Keratinocyte (primary cell): Measurements from ENCODE around the gene GIPC1. TPM values are rescaled to one million over a fixed set of nuclear protein-coding genes. Genes with fewer than 3 reads are reported as not detected.

ENCODE experiments used
- DNase-seq: peaks from one replicate; pipeline ENCODE4 v3.0.0-alpha.2; 2011; ENCODE audit warnings: low read depth, missing footprints, low spot score
- FAIRE-seq: peaks from 2 replicates; lab custom pipeline; 2011; peaks lifted over from hg19 to GRCh38; lab: Jason Lieb, UNC
- H2AFZ ChIP-seq: 2 replicates; pipeline ENCODE4 v1.6.0; 2012; ENCODE audit warnings: low read length, control low read depth, inconsistent platforms; ENCODE audit not compliant: control insufficient read depth
- H3K27ac ChIP-seq: 2 replicates; pipeline ENCODE4 v1.5.1; 2011; ENCODE audit warnings: low read length; ENCODE audit not compliant: control insufficient read depth, insufficient read depth
- H3K27me3 ChIP-seq: 3 replicates; pipeline ENCODE4 v1.6.0; 2011; ENCODE audit warnings: low read length; ENCODE audit not compliant: control insufficient read depth, insufficient read depth; ENCODE audit errors: extremely low read depth
- H3K36me3 ChIP-seq, 2 experiments: 2 replicates in 1 of 2; 3 replicates in 1 of 2; pipeline ENCODE4 v1.5.1; 2011; ENCODE audit warnings: low read length in 2 of 2, mild to moderate bottlenecking in 1 of 2; ENCODE audit not compliant: control insufficient read depth in 2 of 2, insufficient read depth in 2 of 2; ENCODE audit errors: extremely low read depth in 1 of 2
- H3K4me1 ChIP-seq: 3 replicates; pipeline ENCODE4 v1.5.1; 2011; ENCODE audit warnings: low read length; ENCODE audit not compliant: control insufficient read depth, insufficient read depth; ENCODE audit errors: extremely low read depth
- H3K4me2 ChIP-seq: 3 replicates; pipeline ENCODE4 v1.6.0; 2011; ENCODE audit warnings: low read depth, low read length; ENCODE audit not compliant: control insufficient read depth, insufficient read depth; ENCODE audit errors: extremely low read depth
- H3K4me3 ChIP-seq, 3 experiments: fragments of 200-600 bp in 1 of 3; sonication (generic) in 1 of 3; 2 replicates in 2 of 3; 3 replicates in 1 of 3; pipeline ENCODE4 v1.5.1; 2011 to 2016; ENCODE audit warnings: low read length in 3 of 3, mild to moderate bottlenecking in 3 of 3, control low read depth in 2 of 3, inconsistent platforms in 1 of 3, low read depth in 1 of 3, mixed read lengths in 1 of 3, mixed run types in 1 of 3, moderate library complexity in 1 of 3; ENCODE audit not compliant: control insufficient read depth in 2 of 3, insufficient read depth in 2 of 3; ENCODE audit errors: extremely low read depth in 1 of 3
- H3K79me2 ChIP-seq: 2 replicates; pipeline ENCODE4 v1.6.0; 2012; ENCODE audit warnings: low read length; ENCODE audit not compliant: control insufficient read depth, insufficient read depth
- H3K9ac ChIP-seq: 3 replicates; pipeline ENCODE4 v1.6.0; 2011; ENCODE audit warnings: low read length; ENCODE audit not compliant: control insufficient read depth, insufficient read depth; ENCODE audit errors: extremely low read depth
- H3K9me1 ChIP-seq: 3 replicates; pipeline ENCODE4 v1.6.0; 2011; ENCODE audit warnings: low read length; ENCODE audit not compliant: control insufficient read depth, insufficient read depth; ENCODE audit errors: extremely low read depth
- H3K9me3 ChIP-seq: 2 replicates; pipeline ENCODE4 v1.5.1; 2012; ENCODE audit warnings: low read depth, low read length; ENCODE audit not compliant: control insufficient read depth
- H4K20me1 ChIP-seq: 3 replicates; pipeline ENCODE4 v1.6.0; 2011; ENCODE audit warnings: low read length; ENCODE audit not compliant: control insufficient read depth, insufficient read depth; ENCODE audit errors: extremely low read depth
- CTCF ChIP-seq, 3 experiments: IDR thresholded peaks in 1 of 3; conservative IDR thresholded peaks in 1 of 3; optimal IDR thresholded peaks in 1 of 3; 2 replicates in 2 of 3; 3 replicates in 1 of 3; pipeline versions ENCODE3 to v1.5.1; 2011; ENCODE audit warnings: low read length in 3 of 3, mild to moderate bottlenecking in 3 of 3, moderate library complexity in 2 of 3, control low read depth in 1 of 3, inconsistent platforms in 1 of 3; ENCODE audit not compliant: insufficient read depth in 2 of 3; ENCODE audit errors: extremely low read depth in 1 of 3
- EZH2 ChIP-seq: IDR thresholded peaks from one replicate; pipeline ENCODE4 v1.6.1; 2012; ENCODE audit warnings: inconsistent platforms, mild to moderate bottlenecking, low read length, moderate library complexity
- dilution Hi-C: fragments of 300-500 bp; cut with MboI; formaldehyde crosslinking; loops from one replicate; pipeline ENCODE4 v1.7.0; 2020; ENCODE audit warnings: low sequenced_read_pairs; ENCODE audit not compliant: extremely low pct_ligation_motif_present
- polyA minus RNA-seq, 3 experiments: library from RNA; depleted of rRNA, polyadenylated mRNA; stranded (reverse); fragments of >200 nt; gene quantifications; 1 replicate in 1 of 3; 2 replicates in 1 of 3; 3 replicates in 1 of 3; pipeline ENCODE4 v1.2.3, GENCODE V29; 2011
- polyA plus RNA-seq, 5 experiments: library from polyadenylated mRNA; depleted of rRNA in 3 of 5; stranded (reverse) in 3 of 5; stranded (forward) in 1 of 5; unstranded in 1 of 5; fragments of >200 nt; gene quantifications; 1 replicate in 1 of 5; 2 replicates in 3 of 5; 3 replicates in 1 of 5; pipeline versions ENCODE4 v1.2.1 to v1.2.3, GENCODE V29; 2011 to 2012; ENCODE audit warnings: missing spikeins in 2 of 5, low read depth in 1 of 5, low replicate concordance in 1 of 5

GIPC1 gene
- polyA plus RNA-seq (147 to 254 TPM (median 166 TPM) in 3 replicates), polyA minus RNA-seq (72.3 to 126 TPM (median 110 TPM) in 3 replicates)
- 119 TPM for polyA plus RNA-seq (2011; ENCODE audit: low read depth)
- 106 and 260 TPM in 2 replicates for polyA plus RNA-seq (2011; cell fraction: cytosol; rRNA removed)
- 107 and 171 TPM in 2 replicates for polyA plus RNA-seq (2011; cell fraction: nucleus; rRNA removed)
- 188 and 230 TPM in 2 replicates for polyA plus RNA-seq (2012; ENCODE audit: low replicate concordance)
- 300 TPM for polyA minus RNA-seq (2011; cell fraction: cytosol; rRNA and poly(A)+ RNA removed)
- 93.5 and 97.4 TPM in 2 replicates for polyA minus RNA-seq (2011; cell fraction: nucleus; rRNA and poly(A)+ RNA removed)

GRCh38 chr19:14496029-14496833 lies at the start of gene GIPC1:
TSS of gene GIPC1 (minus strand) at chr19:14496127. CDS start at chr19:14482976, 13,151 bp downstream.
- peak within 1 kb of the TSS; percentile 92 to 95 (median 94) for H3K4me3 ChIP-seq
- H3K27ac ChIP-seq: peak within 1 kb of the TSS; percentile 81
- no peaks in the 10 kb centered on the region for H3K9me3 ChIP-seq
- H3K9me1 ChIP-seq: no peaks in the 10 kb centered on the region
- DNase-seq: peak; percentile 91
- H3K79me2 ChIP-seq: peaks cover 42% of the 10 kb centered on the region
- H3K9ac ChIP-seq: peak within 1 kb of the TSS; percentile 86
- no peaks in the 10 kb centered on the region for H3K27me3 ChIP-seq
- H2AFZ ChIP-seq: peak within 1 kb of the TSS; percentile 76
- FAIRE-seq: peak; percentile 57
- peaks cover 10% of the 10 kb centered on the region for H4K20me1 ChIP-seq
- peaks cover 27% of the 10 kb centered on the region for H3K4me1 ChIP-seq
- H3K4me2 ChIP-seq: peak within 1 kb of the TSS; percentile 93
- dilution Hi-C loops: no loop called here
- peaks cover 7 to 12% of the 10 kb centered on the region in 2 experiments for H3K36me3 ChIP-seq
- TF ChIP-seq CTCF (optimal IDR thresholded peaks at IDR 0.05 in 1 of 3, IDR thresholded peaks at IDR 0.05 in 1 of 3, conservative IDR thresholded peaks at IDR 0.05 in 1 of 3; ENCODE audit: extremely low read depth in 1 of 3, insufficient read depth in 2 of 3, low read length in 3 of 3) (no peak), EZH2 (no peak)

- H3K9me3 ChIP-seq: no peaks in the 10 kb centered on the region
- H3K27me3 ChIP-seq: no peaks in the 10 kb centered on the region
- H3K9ac ChIP-seq: peak overlapping the region; percentile 22
- H3K9me1 ChIP-seq: no peaks in the 10 kb centered on the region
- peaks cover 42% of the 10 kb centered on the region for H3K79me2 ChIP-seq
- H3K36me3 ChIP-seq: peaks cover 2 to 7% of the 10 kb centered on the region in 2 experiments
- H3K4me2 ChIP-seq: peak overlapping the region; percentile 77
- peak overlapping the region; percentile 43 for H3K27ac ChIP-seq
- FAIRE-seq (no peak), DNase-seq (no peak)
- peaks cover 39% of the 10 kb centered on the region for H3K4me1 ChIP-seq
- peak overlapping the region in 2 of 3 experiments; percentile 14 to 48 for H3K4me3 ChIP-seq
- peak overlapping the region; percentile 3 for H2AFZ ChIP-seq
- peaks cover 5% of the 10 kb centered on the region for H4K20me1 ChIP-seq
- TF ChIP-seq CTCF (optimal IDR thresholded peaks at IDR 0.05 in 1 of 3, IDR thresholded peaks at IDR 0.05 in 1 of 3, conservative IDR thresholded peaks at IDR 0.05 in 1 of 3; ENCODE audit: extremely low read depth in 1 of 3, insufficient read depth in 2 of 3, low read length in 3 of 3): no peak
- dilution Hi-C loops: no loop called here
Observed at GRCh38 chr19:14545716-14546082, 49.8 kb upstream of the GIPC1 start.
